GM12872 (cell line): ENCODE measurements around the gene ATP2B2.

Source experiments
- TF ChIP-seq, protein P1 (sequence below): IDR thresholded peaks from 3 replicates; pipeline ENCODE4 v1.5.1; 2011; ENCODE audit warnings: low read depth, mild to moderate bottlenecking, low read length, moderate library complexity; ENCODE audit not compliant: insufficient read depth

The ATP2B2 gene

DNA sequence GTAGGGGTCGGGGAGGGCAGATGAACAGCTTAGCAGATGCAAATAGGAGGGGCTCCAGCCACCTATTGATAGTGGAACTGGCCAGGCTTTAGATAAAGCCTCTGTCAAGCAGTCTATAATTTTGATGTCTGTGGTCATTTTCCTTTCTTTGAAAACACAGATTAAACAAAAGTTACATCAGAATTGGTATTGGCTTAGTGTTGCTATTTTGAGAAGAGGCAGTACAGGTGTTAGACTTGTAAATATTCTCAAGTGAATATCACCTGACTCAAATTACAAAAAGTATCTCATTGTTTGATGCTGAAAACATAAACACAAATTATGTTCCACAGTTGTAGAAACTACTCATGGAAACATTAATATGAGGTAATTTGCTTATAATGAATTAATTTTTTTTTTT, 230.8 kb downstream of the ATP2B2 start:
- TF ChIP-seq, protein P1, sequence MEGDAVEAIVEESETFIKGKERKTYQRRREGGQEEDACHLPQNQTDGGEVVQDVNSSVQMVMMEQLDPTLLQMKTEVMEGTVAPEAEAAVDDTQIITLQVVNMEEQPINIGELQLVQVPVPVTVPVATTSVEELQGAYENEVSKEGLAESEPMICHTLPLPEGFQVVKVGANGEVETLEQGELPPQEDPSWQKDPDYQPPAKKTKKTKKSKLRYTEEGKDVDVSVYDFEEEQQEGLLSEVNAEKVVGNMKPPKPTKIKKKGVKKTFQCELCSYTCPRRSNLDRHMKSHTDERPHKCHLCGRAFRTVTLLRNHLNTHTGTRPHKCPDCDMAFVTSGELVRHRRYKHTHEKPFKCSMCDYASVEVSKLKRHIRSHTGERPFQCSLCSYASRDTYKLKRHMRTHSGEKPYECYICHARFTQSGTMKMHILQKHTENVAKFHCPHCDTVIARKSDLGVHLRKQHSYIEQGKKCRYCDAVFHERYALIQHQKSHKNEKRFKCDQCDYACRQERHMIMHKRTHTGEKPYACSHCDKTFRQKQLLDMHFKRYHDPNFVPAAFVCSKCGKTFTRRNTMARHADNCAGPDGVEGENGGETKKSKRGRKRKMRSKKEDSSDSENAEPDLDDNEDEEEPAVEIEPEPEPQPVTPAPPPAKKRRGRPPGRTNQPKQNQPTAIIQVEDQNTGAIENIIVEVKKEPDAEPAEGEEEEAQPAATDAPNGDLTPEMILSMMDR, result no peak
